NCI-H82 treated with DMSO at 0.1 percent for 48 hours (cell line): ENCODE measurements around the gene RDH8.

Experiments used
- DNase-seq: peaks from one replicate; lab custom pipeline; 2025; ENCODE audit not compliant: unreplicated experiment; lab: John Stamatoyannopoulos, UW

Gene RDH8, protein sequence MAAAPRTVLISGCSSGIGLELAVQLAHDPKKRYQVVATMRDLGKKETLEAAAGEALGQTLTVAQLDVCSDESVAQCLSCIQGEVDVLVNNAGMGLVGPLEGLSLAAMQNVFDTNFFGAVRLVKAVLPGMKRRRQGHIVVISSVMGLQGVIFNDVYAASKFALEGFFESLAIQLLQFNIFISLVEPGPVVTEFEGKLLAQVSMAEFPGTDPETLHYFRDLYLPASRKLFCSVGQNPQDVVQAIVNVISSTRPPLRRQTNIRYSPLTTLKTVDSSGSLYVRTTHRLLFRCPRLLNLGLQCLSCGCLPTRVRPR

DNA sequence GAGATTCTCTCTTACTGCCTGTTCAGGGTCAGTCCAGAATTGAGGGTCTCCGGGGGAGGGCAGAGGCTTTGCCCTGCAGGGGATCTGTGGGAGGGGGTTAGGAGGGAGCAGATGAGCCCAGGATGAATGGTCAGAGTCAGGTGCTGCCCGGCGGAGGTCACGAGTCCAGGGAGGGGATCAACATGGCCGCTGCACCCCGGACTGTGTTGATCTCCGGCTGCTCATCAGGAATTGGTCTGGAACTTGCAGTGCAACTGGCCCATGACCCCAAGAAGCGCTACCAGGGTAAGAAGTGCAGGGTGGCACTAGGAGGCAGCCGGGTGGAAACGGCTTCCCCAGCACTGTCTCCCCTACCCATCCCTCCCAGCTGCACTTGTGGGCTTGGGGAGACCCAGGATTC is at the start of gene RDH8:
Gene RDH8, plus strand, starts transcription at position 168 of the 400 bp plus-strand sequence. Its CDS starts 15 bp downstream, at position 183.
- DNase-seq: no peak

DNA sequence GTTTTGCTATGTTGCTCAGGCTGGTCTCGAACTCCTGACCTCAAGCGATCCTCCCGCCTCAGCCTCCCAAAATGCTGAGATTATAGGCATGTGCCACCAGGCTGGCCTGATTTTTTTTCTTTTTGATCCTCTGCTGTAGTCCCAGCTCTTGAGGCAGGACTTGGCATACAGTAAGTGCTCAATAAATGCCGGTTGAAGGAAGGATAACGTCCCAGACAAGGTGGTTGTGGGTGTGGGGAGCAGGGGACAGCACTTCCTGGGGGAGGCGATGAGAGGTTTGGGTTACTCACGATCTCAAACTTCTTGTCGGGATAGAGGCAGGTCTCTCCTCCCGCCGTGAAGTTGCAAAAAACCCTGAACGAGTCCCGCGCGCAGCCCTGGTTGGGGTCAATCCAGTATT is 47.3 kb upstream of the RDH8 start:
- DNase-seq: no peak

DNA sequence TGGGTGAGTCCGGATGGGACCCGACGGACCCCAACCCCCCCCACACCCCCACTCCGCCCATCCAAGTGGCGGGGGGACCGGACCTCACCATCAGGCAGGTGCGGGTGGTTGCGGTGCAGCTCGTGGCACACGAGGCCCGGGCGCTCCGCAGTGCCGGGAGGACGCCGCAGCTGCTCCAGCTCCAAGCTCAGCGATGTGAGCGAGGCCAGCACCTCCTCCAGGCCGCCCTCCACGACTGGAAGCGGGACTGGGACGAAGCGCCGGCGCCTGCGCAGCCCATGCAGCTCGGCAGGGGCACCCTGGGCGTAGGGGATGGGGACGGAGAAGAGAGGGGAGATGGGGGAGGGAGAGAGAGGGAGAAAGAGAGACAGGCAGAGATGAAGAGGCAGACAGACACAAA is 46.8 kb upstream of the RDH8 start:
- no peak for DNase-seq

DNA sequence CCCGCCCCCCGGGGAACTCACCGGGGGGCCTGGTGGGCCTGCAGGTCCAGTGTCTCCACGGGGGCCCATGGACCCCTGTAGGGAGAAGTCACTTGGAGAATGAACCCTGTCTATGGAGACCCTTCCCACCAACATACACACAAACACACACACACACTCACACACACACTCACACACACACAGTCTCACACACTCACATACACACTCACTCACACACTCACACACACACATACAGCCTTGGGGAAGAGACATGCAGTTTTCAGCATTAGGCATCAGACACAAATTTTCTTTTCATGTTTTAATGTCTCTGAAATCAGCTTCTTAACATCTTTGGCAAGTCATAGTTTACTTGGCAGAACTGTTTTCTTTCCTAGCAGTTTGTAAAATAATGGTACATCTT is 46.0 kb upstream of the RDH8 start:
- no peak for DNase-seq

DNA sequence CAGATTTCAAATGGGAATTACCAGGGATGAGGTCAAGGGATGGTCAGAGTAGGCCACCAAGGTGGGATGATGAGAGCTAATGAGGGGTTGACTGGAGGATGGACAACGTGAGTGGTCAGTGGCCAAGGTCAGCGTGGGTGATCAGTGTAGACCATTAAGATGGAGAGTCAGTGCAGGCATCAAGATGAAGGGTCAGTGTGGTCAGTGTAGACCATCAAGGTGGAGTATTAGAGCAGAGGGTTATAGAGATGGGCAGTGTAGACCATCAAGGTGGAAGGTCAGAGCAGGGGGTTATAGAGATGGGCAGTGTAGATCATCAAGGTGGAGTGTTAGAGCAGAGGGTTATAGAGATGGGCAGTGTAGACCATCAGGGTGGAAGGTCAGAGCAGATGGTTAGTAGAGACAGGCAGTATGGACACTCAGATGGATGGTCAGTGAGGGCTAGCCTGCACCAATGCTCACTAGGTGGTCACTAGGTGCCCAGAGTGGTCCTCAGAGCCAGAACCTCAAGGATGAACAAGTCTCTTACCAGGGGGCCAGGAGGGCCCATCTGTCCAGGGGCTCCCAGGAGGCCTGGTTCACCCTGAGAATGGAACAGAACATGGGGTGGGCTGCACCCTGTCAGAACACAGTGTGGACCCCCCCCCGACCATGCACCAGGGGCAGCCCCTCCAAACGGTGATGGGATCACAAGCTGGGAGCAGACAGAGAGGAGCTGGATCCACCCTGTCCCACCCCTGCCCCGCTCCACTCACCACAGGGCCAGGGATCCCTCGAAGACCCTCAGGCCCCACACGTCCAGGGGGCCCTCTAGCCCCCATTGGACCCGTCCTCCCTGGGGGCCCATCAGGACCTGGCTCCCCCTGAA is 44.2 kb upstream of the RDH8 start:
- DNase-seq: no peak

DNA sequence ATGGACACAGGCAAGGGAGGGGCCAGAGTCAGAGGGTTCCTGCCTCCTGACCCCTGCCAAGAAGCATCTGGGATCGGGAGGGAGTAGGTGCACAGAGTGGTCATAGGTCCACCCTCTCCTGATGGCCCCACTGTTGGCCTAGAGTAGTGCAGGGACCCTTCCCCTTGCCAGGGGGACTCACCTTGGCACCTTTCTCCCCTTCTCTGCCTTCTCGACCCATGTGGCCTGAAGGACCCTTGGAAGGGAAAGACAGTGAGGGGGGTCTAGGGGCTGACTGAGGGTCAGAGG is 43.7 kb upstream of the RDH8 start:
- no peak for DNase-seq

DNA sequence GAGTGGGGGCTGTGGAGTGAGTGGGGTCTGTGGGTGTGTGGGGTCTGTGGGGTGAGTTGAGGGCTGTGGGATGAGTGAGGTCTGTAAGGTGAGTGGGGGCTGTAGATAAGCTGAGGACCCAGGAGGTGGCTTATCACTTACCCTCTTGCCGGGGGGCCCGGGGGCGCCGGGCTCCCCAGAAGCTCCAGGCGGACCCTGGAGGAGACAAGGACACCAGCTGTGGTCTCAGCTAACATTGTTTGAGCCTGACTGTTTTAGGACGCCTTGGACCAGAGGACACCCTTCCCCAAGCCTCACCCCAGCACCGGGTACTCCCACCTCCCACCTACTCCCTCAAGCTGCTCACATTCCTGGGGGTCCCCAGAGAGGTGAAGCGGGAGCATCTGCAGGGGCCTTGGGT is 42.8 kb upstream of the RDH8 start:
- no peak for DNase-seq

DNA sequence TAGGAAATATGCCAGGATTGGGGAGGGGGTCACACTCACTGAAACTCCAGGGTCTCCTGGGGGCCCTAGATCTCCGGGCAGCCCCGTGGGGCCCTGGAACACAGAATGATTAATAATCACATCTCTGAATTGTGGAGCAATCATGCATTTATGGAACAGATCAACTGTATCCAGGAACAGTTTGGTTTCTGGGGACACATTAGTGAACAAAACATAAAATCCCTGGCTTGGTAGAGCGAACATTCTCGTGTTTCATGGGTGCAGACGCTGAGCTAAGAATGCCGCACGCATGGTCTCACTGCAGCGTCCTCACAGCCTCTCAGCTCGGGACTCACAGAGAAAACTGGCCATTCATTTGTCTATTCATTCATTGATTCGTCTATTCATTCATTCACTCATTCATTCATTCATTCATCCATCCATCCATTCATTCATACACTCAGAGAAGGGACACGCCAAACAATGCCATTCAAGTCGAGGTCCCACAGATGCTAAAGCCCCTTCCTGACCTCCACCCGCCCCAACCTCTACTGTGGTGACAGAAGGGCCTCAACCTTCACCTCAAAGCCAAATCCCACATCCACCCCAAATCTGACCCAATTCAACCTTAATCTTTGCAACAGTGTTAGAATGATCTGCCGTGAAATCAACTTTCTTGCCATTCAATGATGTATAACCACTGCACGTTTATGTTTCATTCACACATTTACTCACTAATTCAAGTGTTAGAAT is 42.0 kb upstream of the RDH8 start:
- DNase-seq: no peak

DNA sequence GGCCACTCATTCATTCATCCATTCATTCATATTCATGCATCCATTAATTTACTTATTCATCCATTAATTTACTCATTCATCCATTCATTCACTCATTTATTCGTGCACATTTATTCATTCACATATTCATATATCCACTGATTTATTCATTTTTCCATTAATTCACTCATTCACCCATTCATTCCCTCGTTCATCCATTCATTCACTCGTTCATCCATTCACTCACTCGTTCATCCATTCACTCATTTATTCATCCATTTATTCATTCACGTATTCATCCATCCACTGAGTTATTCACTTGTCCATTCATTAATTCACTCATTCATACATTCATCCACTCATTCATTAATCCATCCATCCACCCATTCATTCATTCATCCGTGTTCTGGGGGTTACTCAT is 41.2 kb upstream of the RDH8 start:
- no peak for DNase-seq

DNA sequence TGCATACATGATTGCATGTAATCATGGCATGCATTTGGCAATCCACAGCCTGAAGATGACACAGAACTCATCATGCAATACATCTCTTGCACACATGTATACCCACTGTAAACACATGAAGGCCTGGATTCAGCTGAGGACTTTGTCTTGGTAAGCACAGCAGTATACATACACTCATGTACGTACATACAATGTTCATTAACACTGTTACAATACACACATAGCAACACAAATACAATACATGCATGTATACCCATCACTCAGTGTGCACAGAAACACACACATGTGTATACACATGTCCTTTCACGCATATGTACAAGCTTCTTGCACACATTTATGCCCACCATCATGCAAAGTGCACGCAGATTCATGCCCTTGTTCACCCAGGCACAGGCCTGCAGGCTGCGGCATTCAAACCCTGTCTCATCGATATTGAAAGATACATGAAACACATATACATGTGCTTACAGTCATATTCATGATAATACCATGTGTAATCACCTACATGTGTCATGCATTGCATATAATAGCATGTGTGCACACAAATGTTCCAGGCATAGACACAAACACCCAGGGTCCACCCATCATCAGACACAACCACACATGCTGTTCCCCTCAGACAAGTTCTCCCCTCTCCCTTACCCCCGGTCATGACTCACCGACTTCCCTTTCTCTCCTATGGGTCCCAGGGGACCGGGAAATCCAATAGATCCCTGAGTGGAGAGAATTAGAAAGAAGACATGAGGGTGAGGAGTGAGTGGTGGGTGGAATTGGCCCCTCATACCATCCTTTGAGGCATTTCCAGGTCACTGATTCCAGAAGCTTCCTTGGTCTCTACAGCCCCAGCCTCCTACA is 31.6 kb upstream of the RDH8 start:
- DNase-seq: no peak

DNA sequence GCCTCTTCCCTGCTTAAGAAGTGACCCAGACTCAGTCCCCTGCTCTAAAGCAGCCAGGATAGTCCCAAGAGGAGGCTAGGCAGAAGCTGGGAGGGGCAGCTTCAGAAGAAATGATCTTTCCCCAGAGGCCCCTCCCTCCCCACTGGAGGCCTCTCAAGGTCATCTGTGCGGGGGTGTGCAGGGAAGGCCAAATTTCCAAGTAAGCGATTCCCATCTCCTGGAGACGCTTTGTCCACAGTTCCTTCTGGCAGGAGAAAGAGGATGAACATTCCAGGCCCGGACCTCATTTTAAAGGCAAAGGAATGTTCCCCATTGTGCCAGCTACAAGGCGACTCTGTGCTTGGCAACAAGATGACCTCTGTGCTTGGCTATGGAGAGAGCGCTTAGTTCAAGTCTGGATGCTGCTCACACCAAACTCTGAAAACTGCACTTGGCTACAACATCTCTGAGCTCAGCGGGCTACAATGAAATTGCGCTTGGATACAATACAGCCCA is 26.4 kb upstream of the RDH8 start:
- no peak for DNase-seq

DNA sequence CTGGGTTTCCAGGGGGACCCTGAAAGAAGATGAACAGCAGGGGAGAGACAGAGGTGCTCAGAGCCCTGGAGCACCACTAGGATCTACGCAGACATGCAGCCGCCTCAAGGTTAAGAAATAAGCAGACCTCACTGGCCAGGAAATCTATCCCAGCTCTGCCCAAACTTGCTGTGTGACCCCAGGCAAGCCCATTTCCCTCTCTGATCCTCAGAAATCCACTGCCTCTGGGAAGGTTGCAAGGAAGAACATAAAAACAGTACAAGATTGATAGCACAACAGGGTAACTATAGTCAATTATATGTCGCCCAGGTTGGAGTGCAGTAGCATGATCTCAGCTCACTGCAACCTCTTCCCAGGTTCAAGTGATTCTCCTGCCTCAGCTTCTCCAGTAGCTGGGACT is 23.8 kb upstream of the RDH8 start:
- DNase-seq: no peak

DNA sequence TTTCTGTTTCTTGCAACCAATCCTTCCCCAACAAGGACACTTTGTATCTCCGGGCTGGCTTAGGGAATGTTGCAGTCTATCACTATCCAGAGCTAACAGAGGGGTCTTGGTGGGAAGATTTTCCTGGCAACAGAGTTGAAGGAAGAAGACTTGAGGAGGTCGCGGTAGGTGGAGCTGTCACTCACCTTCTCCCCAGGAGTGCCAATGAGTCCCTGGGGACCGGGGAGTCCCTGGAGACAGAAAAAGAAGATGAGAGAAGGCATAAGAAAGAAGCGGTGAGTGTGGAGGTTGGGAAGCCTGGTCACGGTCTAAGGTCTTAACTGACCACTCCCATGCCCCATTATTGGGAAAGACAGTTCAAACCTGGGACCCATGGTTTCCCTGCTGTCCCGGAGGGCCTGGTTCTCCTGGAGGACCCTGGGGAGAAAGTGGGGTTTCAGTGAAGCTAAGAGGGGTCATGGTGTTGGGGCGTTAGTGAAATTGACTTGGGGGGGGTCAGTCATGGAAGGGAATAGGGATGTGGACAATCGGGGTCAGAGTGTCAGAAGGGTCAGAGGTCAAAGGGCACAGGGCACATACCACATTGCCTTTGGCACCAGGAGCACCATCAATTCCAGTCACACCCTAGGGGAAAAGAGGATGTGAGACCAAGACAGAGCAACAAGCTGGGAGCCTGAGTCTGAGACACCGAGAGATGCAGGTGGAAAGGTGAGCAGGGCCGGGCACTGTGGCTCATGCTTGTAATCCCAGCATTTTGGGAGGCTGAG is 21.7 kb upstream of the RDH8 start:
- DNase-seq: no peak

DNA sequence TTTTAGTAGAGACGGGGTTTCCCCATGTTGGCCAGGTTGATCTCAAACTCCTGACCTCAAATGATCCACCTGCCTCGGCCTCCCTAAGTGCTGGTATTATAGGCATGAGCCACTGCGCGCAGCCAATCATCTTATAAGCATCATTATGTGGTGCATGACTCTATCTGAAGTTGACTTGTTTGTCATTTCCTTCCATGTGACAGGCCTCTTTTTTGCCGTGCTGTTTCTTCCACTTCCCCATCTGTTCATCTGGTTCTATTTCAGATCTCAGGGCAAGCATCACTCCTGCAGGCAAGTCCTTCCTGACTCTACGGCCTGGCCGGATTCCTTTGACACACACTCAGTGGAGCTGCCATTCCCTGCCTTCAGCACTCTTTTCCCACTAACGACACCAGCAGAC is 18.2 kb upstream of the RDH8 start:
- no peak for DNase-seq

DNA sequence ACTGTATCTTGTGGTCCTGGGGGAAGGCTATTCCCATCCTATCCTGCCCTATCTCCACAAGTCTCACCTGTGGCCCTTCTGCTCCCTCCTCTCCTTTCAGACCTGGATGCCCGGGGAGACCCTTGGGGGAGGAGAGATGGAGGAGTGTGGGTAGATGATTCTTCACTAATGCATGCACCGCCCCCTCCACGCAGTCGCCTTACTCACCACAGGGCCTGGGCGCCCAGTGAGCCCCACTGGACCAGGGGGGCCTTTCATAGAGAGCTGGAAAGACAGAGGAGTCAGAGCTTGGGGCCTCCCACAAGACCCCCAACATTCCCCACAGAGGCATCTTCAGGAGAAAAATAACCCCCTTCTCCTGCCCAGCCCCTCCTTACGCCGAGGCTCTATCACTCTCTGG is 17.3 kb upstream of the RDH8 start:
- DNase-seq: no peak

DNA sequence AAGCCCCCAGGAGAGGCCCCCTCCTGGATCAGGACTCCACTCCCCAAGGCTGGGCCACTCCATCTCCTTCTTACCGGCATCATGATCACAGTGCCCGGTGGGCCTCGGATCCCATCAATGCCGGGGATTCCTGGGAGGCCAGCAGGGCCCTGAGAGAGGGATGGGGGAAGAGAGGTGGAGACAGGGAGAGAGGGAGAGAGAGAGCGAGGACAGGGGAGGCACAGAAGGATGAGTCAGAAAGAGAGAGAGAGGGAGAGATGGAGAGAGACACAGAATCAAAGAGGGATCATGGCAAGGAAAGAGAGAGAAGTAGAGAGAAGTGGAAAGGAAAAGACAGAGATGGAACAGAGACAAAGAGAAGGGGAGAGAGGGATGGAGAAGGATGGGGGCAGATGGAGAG is 16.7 kb upstream of the RDH8 start:
- no peak for DNase-seq

DNA sequence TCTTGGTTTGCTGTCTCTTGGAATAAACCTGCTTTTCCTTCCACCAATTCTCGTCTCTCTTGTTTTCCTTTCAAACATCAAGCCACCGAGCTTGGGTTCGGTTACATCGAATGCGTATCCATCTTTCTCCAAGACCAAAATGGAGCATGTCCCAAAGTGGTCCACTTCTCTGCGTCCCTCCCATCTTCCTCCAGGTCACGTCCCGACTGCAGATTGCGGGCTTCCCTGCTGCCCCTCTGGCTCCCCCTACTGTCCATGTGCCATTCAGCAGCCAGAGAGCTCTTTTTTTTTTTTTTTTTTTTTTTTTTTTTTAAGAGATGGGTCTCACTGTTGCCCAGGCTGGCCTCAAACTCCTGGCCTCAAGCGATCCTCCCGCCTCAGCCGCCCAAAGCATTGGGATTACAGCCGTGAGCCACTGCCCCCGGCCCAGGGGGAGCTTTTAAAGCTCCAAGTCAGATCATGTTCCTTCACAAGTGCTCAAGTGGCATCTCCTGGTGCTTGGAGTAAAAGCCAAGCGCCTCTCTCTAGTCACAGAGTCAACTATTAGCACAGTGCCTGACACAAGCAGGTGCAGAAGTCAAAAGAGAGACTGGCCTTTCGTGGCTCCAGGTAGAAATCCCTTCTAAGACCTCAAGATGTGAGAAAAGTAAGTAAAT is 13.0 kb upstream of the RDH8 start:
- DNase-seq: no peak

DNA sequence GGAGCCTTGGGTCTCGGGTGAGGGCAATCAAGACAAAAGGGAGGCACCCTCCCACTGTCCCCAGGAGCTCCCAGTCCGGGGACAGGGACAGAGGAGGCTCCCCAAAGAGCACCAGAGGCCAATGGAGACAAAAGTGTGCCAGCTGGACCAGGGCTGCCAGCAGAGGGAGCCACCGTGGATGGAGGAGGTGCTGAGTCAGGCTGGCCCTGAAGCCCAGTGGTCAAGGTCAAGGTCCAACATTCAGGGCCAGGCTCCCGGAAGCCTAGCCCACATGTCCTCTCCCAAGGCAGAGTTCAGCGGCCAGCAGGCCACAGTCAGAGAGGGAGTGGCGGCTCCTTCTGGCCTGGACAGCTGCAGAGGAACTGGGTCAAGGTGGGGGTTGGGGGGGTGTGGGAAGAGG is 11.4 kb upstream of the RDH8 start:
- DNase-seq: no peak

DNA sequence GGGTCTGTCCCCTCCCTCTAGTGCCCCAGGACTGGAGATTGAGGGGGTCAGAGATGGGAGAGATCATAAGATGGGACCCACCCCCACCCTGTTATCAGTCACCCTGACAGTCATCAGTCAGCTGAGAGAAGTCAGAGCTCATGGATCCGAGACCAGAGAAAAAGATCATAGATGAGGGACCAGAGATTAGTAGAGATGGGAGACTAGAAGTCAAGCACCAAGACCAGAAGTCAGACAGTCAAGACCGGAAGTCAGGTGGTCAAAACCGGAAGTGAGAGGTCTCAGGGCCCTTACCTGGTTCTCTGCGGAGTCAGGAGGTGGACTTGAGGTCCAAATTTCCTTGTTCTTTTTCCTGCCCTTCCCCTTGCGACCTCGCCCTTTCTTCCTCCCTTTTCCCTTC is 10.0 kb upstream of the RDH8 start:
- no peak for DNase-seq

DNA sequence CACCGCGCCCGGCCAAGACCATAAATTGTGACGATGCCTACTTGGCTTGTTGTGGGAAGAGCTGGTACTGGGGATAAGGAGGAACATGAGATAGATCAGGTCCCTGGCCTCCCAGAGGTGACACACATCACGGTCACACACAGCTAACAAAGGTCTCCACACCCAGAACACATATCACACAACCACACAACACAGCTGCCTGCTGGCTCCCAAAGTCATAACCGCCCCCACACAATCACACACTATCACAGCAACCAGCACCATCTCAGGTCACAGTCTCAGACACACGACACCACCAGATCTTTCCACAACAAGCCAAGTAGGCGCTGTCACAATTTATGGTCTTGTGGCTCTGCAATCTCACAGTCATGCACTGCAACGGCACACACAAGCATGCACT is 8.7 kb upstream of the RDH8 start:
- no peak for DNase-seq
